Trophoblast cell (in vitro differentiated cells and primary cell): Measurements from ENCODE around the gene PARP1.
"Not testable (repeated sequence)": the region's sequence is repeated elsewhere in the genome, so short reads cannot be mapped to it uniquely, and the experiment has no call there.

ENCODE experiments used
- DNase-seq, 2 donors: peaks; one replicate each; pipeline ENCODE4 v3.0.0-alpha.2; 2016
- H2AFZ ChIP-seq: 2 replicates; pipeline ENCODE4 v1.6.1; 2013; ENCODE audit warnings: low read length, moderate library complexity, mild to moderate bottlenecking; ENCODE audit not compliant: insufficient read depth, poor library complexity
- H2AK5ac ChIP-seq: 2 replicates; pipeline ENCODE4 v1.6.1; 2013; ENCODE audit warnings: mild to moderate bottlenecking, low read length
- H2BK120ac ChIP-seq: 2 replicates; pipeline ENCODE4 v1.6.1; 2013; ENCODE audit warnings: low read length, mild to moderate bottlenecking, moderate library complexity; ENCODE audit not compliant: insufficient read depth, poor library complexity
- H2BK12ac ChIP-seq: 2 replicates; pipeline ENCODE4 v1.6.1; 2013; ENCODE audit warnings: mild to moderate bottlenecking, low read length, moderate library complexity
- H2BK5ac ChIP-seq: 2 replicates; pipeline ENCODE4 v1.6.1; 2013; ENCODE audit warnings: low read length, low read depth, moderate library complexity, mild to moderate bottlenecking; ENCODE audit not compliant: poor library complexity
- H3K14ac ChIP-seq: 2 replicates; pipeline ENCODE4 v1.6.1; 2013; ENCODE audit warnings: mild to moderate bottlenecking, low read length
- H3K18ac ChIP-seq: 2 replicates; pipeline ENCODE4 v1.6.1; 2013; ENCODE audit warnings: mild to moderate bottlenecking, low read length
- H3K23ac ChIP-seq: 2 replicates; pipeline ENCODE4 v1.6.1; 2013; ENCODE audit warnings: low read length
- H3K27ac ChIP-seq: 2 replicates; pipeline ENCODE4 v1.5.1; 2013; ENCODE audit warnings: low read depth, mild to moderate bottlenecking, inconsistent platforms, low read length, moderate library complexity
- H3K27me3 ChIP-seq: 2 replicates; pipeline ENCODE4 v1.6.1; 2013; ENCODE audit warnings: inconsistent platforms, mild to moderate bottlenecking, low read length, moderate library complexity; ENCODE audit not compliant: insufficient read depth
- H3K36me3 ChIP-seq, 2 experiments: 1 replicate in 1 of 2; 2 replicates in 1 of 2; pipeline ENCODE4 v1.6.1; 2013; ENCODE audit warnings: low read length in 2 of 2, mild to moderate bottlenecking in 2 of 2, moderate library complexity in 1 of 2; ENCODE audit not compliant: insufficient read depth in 2 of 2, control insufficient read depth in 1 of 2
- H3K4ac ChIP-seq: 2 replicates; pipeline ENCODE4 v1.6.1; 2013; ENCODE audit warnings: low read depth, mild to moderate bottlenecking, low read length, moderate library complexity
- H3K4me1 ChIP-seq, 2 experiments: 1 replicate in 1 of 2; 2 replicates in 1 of 2; pipeline ENCODE4 v1.6.1; 2013; ENCODE audit warnings: low read length in 2 of 2, mild to moderate bottlenecking in 2 of 2, moderate library complexity in 1 of 2; ENCODE audit not compliant: insufficient read depth in 2 of 2, control insufficient read depth in 1 of 2
- H3K4me2 ChIP-seq: 2 replicates; pipeline ENCODE4 v1.6.1; 2013; ENCODE audit warnings: inconsistent platforms, mild to moderate bottlenecking, low read length, moderate library complexity
- H3K4me3 ChIP-seq: 2 replicates; pipeline ENCODE4 v1.5.1; 2013; ENCODE audit warnings: mild to moderate bottlenecking, low read depth, low read length, inconsistent platforms
- H3K79me1 ChIP-seq: one replicate; pipeline ENCODE4 v1.6.1; 2013; ENCODE audit warnings: low read length
- H3K79me2 ChIP-seq: 2 replicates; pipeline ENCODE4 v1.6.1; 2013; ENCODE audit warnings: low read length, mild to moderate bottlenecking; ENCODE audit not compliant: control insufficient read depth, insufficient read depth, poor library complexity
- H3K9ac ChIP-seq: 2 replicates; pipeline ENCODE4 v1.6.1; 2013; ENCODE audit warnings: mild to moderate bottlenecking, low read length
- H3K9me3 ChIP-seq: 2 replicates; pipeline ENCODE4 v1.6.1; 2013; ENCODE audit warnings: low read depth, mild to moderate bottlenecking, control low read depth, inconsistent platforms, low read length; ENCODE audit not compliant: insufficient read depth
- H4K12ac ChIP-seq: 2 replicates; pipeline ENCODE4 v1.6.1; 2013; ENCODE audit warnings: low read depth, mild to moderate bottlenecking, low read length, moderate library complexity
- H4K8ac ChIP-seq: 2 replicates; pipeline ENCODE4 v1.6.1; 2013; ENCODE audit warnings: low read depth, mild to moderate bottlenecking, low read length, moderate library complexity
- H4K91ac ChIP-seq: one replicate; pipeline ENCODE4 v1.6.1; 2013; ENCODE audit warnings: low read depth, mild to moderate bottlenecking, low read length, moderate library complexity
- WGBS: extraction: QIAGEN DNeasy Blood & Tissue Kit; methylation state at CpG from one replicate; pipeline ENCODE4 v1.1.7; 2013; ENCODE audit warnings: missing lambda C conversion rate; ENCODE audit not compliant: insufficient read length, insufficient coverage; ENCODE audit errors: extremely low coverage; 5-methylcytosine and 5-hydroxymethylcytosine counted together

The PARP1 gene

DNA sequence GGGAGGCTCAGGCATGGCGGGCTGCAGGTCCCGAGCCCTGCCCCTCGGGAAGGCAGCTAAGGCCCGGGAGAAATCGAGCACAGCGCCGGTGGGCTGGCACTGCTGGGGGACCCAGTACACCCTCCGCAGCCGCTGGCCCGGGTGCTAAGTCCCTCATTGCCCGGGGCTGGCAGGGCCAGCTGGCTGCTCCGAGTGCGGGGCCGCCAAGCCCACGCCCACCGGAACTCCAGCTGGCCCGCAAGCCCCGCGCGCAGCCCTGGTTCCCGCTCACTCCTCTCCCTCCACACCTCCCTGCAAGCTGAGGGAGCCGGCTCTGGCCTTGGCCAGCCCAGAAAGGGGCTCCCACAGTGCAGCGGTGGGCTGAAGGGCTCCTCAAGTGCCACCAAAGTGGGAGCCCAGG, 18.5 kb upstream of the PARP1 start:
- not testable (repeated sequence) for DNase-seq, H3K79me1 ChIP-seq

GRCh38 chr1:226425431-226426031, 17.6 kb upstream of the PARP1 start:
- Histone ChIP-seq H4K8ac (no peak overlapping the region), H2AFZ (no peak overlapping the region), H3K4me1 (peaks cover 4 to 5% of the 10 kb centered on the region in 2 experiments), H3K27me3 (no peaks in the 10 kb centered on the region), H3K23ac (no peak overlapping the region), H3K9ac (no peak overlapping the region), H3K4me2 (no peak overlapping the region), H3K4me3 (no peak overlapping the region), H3K14ac (no peak overlapping the region), H2BK12ac (no peak overlapping the region), H3K27ac (no peak overlapping the region), H2AK5ac (no peak overlapping the region), H4K12ac (no peak overlapping the region), H3K18ac (no peak overlapping the region), H3K79me1 (no peaks in the 10 kb centered on the region), H3K4ac (no peak overlapping the region), H3K79me2 (no peaks in the 10 kb centered on the region), H3K9me3 (peaks cover 2% of the 10 kb centered on the region), H3K36me3 (no peaks in the 10 kb centered on the region), H2BK120ac (no peak overlapping the region), H4K91ac (no peak overlapping the region), H2BK5ac (no peak overlapping the region)
- no peak for DNase-seq
- no CpG with 5 or more reads among the region's 24 CpGs for WGBS

More for the DNA sequence above, 18.5 kb upstream of the PARP1 start:
- H4K8ac ChIP-seq, H3K4me2 ChIP-seq, H3K79me2 ChIP-seq, H2AK5ac ChIP-seq, H3K36me3 ChIP-seq, H3K27ac ChIP-seq, H3K4ac ChIP-seq, H4K91ac ChIP-seq, H3K9ac ChIP-seq, H2BK5ac ChIP-seq, H2BK12ac ChIP-seq, H3K14ac ChIP-seq, H3K27me3 ChIP-seq, H3K4me3 ChIP-seq, H4K12ac ChIP-seq, H3K9me3 ChIP-seq, H3K4me1 ChIP-seq, H3K18ac ChIP-seq, H2BK120ac ChIP-seq, H2AFZ ChIP-seq, H3K23ac ChIP-seq: not testable (repeated sequence)
- WGBS, result no CpG with 5 or more reads among the region's 23 CpGs

DNA sequence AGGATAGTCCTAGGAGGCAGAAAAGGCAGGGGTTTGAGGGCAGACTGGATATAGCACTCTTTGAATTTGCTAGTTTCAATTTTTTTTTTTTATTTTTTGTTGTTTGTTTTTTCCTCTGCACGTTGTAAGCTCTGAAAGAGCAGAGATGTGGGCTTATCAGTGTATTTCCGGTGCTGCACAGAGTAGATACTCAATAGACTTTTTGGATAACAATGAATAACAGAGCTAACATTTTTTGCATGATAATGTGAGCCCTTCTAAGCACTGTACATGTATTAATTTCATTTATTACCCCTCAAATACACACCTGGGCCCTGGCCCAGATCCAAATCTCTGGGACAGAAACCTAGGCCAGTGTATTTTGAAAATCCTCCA, 17.1 kb upstream of the PARP1 start:
- Histone ChIP-seq H2AFZ (no peak overlapping the region), H4K8ac (no peak overlapping the region), H3K79me2 (no peaks in the 10 kb centered on the region), H4K91ac (no peak overlapping the region), H3K79me1 (no peaks in the 10 kb centered on the region), H3K4me2 (no peak overlapping the region), H2AK5ac (no peak overlapping the region), H2BK12ac (no peak overlapping the region), H3K27ac (no peak overlapping the region), H3K4me1 (peaks cover 4 to 5% of the 10 kb centered on the region in 2 experiments), H3K23ac (no peak overlapping the region), H3K18ac (no peak overlapping the region), H3K4me3 (no peak overlapping the region), H3K36me3 (no peaks in the 10 kb centered on the region), H3K9ac (no peak overlapping the region), H2BK5ac (no peak overlapping the region), H3K14ac (no peak overlapping the region), H3K4ac (no peak overlapping the region), H4K12ac (no peak overlapping the region), H3K9me3 (no peaks in the 10 kb centered on the region), H3K27me3 (no peaks in the 10 kb centered on the region), H2BK120ac (no peak overlapping the region)
- DNase-seq, result no peak
- no CpG with 5 or more reads among the region's 2 CpGs for WGBS

GRCh38 chr1:226424221-226425003, 16.5 kb upstream of the PARP1 start:
- Histone ChIP-seq H3K79me2 (no peaks in the 10 kb centered on the region), H2AFZ (no peak overlapping the region), H3K27ac (no peak overlapping the region), H3K4me2 (no peak overlapping the region), H4K12ac (no peak overlapping the region), H3K14ac (no peak overlapping the region), H3K79me1 (no peaks in the 10 kb centered on the region), H3K18ac (no peak overlapping the region), H4K8ac (no peak overlapping the region), H4K91ac (no peak overlapping the region), H3K4me3 (no peak overlapping the region), H2BK5ac (no peak overlapping the region), H2AK5ac (no peak overlapping the region), H2BK120ac (no peak overlapping the region), H3K9me3 (no peaks in the 10 kb centered on the region), H3K23ac (no peak overlapping the region), H3K27me3 (no peaks in the 10 kb centered on the region), H3K4ac (no peak overlapping the region), H3K4me1 (peaks cover 4 to 5% of the 10 kb centered on the region in 2 experiments), H2BK12ac (no peak overlapping the region), H3K36me3 (no peaks in the 10 kb centered on the region), H3K9ac (no peak overlapping the region)
- no CpG with 5 or more reads among the region's 8 CpGs for WGBS
- DNase-seq, result peak in 1 of 2 donors; percentile 14
